Keratinocyte (primary cell): ENCODE results near the gene OR2D3. TPM values are rescaled to one million over a fixed set of nuclear protein-coding genes. Genes with fewer than 3 reads are reported as not detected.

Experiments used
- DNase-seq: peaks from one replicate; pipeline ENCODE4 v3.0.0-alpha.2; 2011; ENCODE audit warnings: low read depth, missing footprints, low spot score
- FAIRE-seq: peaks from 2 replicates; lab custom pipeline; 2011; peaks lifted over from hg19 to GRCh38; lab: Jason Lieb, UNC
- H2AFZ ChIP-seq: 2 replicates; pipeline ENCODE4 v1.6.0; 2012; ENCODE audit warnings: low read length, control low read depth, inconsistent platforms; ENCODE audit not compliant: control insufficient read depth
- H3K27ac ChIP-seq: 2 replicates; pipeline ENCODE4 v1.5.1; 2011; ENCODE audit warnings: low read length; ENCODE audit not compliant: control insufficient read depth, insufficient read depth
- H3K27me3 ChIP-seq: 3 replicates; pipeline ENCODE4 v1.6.0; 2011; ENCODE audit warnings: low read length; ENCODE audit not compliant: control insufficient read depth, insufficient read depth; ENCODE audit errors: extremely low read depth
- H3K36me3 ChIP-seq, 2 experiments: 2 replicates in 1 of 2; 3 replicates in 1 of 2; pipeline ENCODE4 v1.5.1; 2011; ENCODE audit warnings: low read length in 2 of 2, mild to moderate bottlenecking in 1 of 2; ENCODE audit not compliant: control insufficient read depth in 2 of 2, insufficient read depth in 2 of 2; ENCODE audit errors: extremely low read depth in 1 of 2
- H3K4me1 ChIP-seq: 3 replicates; pipeline ENCODE4 v1.5.1; 2011; ENCODE audit warnings: low read length; ENCODE audit not compliant: control insufficient read depth, insufficient read depth; ENCODE audit errors: extremely low read depth
- H3K4me2 ChIP-seq: 3 replicates; pipeline ENCODE4 v1.6.0; 2011; ENCODE audit warnings: low read depth, low read length; ENCODE audit not compliant: control insufficient read depth, insufficient read depth; ENCODE audit errors: extremely low read depth
- H3K4me3 ChIP-seq, 3 experiments: fragments of 200-600 bp in 1 of 3; sonication (generic) in 1 of 3; 2 replicates in 2 of 3; 3 replicates in 1 of 3; pipeline ENCODE4 v1.5.1; 2011 to 2016; ENCODE audit warnings: low read length in 3 of 3, mild to moderate bottlenecking in 3 of 3, control low read depth in 2 of 3, inconsistent platforms in 1 of 3, low read depth in 1 of 3, mixed read lengths in 1 of 3, mixed run types in 1 of 3, moderate library complexity in 1 of 3; ENCODE audit not compliant: control insufficient read depth in 2 of 3, insufficient read depth in 2 of 3; ENCODE audit errors: extremely low read depth in 1 of 3
- H3K79me2 ChIP-seq: 2 replicates; pipeline ENCODE4 v1.6.0; 2012; ENCODE audit warnings: low read length; ENCODE audit not compliant: control insufficient read depth, insufficient read depth
- H3K9ac ChIP-seq: 3 replicates; pipeline ENCODE4 v1.6.0; 2011; ENCODE audit warnings: low read length; ENCODE audit not compliant: control insufficient read depth, insufficient read depth; ENCODE audit errors: extremely low read depth
- H3K9me1 ChIP-seq: 3 replicates; pipeline ENCODE4 v1.6.0; 2011; ENCODE audit warnings: low read length; ENCODE audit not compliant: control insufficient read depth, insufficient read depth; ENCODE audit errors: extremely low read depth
- H3K9me3 ChIP-seq: 2 replicates; pipeline ENCODE4 v1.5.1; 2012; ENCODE audit warnings: low read depth, low read length; ENCODE audit not compliant: control insufficient read depth
- H4K20me1 ChIP-seq: 3 replicates; pipeline ENCODE4 v1.6.0; 2011; ENCODE audit warnings: low read length; ENCODE audit not compliant: control insufficient read depth, insufficient read depth; ENCODE audit errors: extremely low read depth
- CTCF ChIP-seq, 3 experiments: IDR thresholded peaks in 1 of 3; conservative IDR thresholded peaks in 1 of 3; optimal IDR thresholded peaks in 1 of 3; 2 replicates in 2 of 3; 3 replicates in 1 of 3; pipeline versions ENCODE3 to v1.5.1; 2011; ENCODE audit warnings: low read length in 3 of 3, mild to moderate bottlenecking in 3 of 3, moderate library complexity in 2 of 3, control low read depth in 1 of 3, inconsistent platforms in 1 of 3; ENCODE audit not compliant: insufficient read depth in 2 of 3; ENCODE audit errors: extremely low read depth in 1 of 3
- EZH2 ChIP-seq: IDR thresholded peaks from one replicate; pipeline ENCODE4 v1.6.1; 2012; ENCODE audit warnings: inconsistent platforms, mild to moderate bottlenecking, low read length, moderate library complexity
- dilution Hi-C: fragments of 300-500 bp; cut with MboI; formaldehyde crosslinking; loops from one replicate; pipeline ENCODE4 v1.7.0; 2020; ENCODE audit warnings: low sequenced_read_pairs; ENCODE audit not compliant: extremely low pct_ligation_motif_present
- polyA plus RNA-seq, 5 experiments: library from polyadenylated mRNA; depleted of rRNA in 3 of 5; stranded (reverse) in 3 of 5; stranded (forward) in 1 of 5; unstranded in 1 of 5; fragments of >200 nt; gene quantifications; 1 replicate in 1 of 5; 2 replicates in 3 of 5; 3 replicates in 1 of 5; pipeline versions ENCODE4 v1.2.1 to v1.2.3, GENCODE V29; 2011 to 2012; ENCODE audit warnings: missing spikeins in 2 of 5, low read depth in 1 of 5, low replicate concordance in 1 of 5

Gene OR2D3
- polyA plus RNA-seq, 1 donor (not counting 4 experiments of a cell fraction or from before 2014, with no cell fraction given), result not detected

DNA sequence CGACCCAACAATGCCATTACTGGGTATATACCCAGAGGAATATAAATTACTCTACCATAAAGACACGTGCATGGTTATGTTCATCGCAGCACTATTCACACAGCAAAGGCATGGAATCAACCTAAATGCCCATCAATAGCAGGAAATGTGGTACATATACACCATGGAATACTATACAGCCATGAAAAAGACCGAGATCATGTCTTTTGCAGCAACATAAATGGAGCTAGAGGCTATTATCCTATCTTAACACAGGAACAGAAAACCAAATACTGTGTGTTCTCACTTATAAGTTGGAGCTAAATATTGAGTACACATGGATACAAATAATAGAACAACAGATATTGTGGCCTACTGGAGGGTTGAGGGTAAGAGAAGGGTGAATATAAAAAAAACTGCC is 32.0 kb upstream of the OR2D3 start:
- TF ChIP-seq EZH2 (no peak), CTCF (optimal IDR thresholded peaks at IDR 0.05 in 1 of 3, IDR thresholded peaks at IDR 0.05 in 1 of 3, conservative IDR thresholded peaks at IDR 0.05 in 1 of 3; ENCODE audit: extremely low read depth in 1 of 3, insufficient read depth in 2 of 3, low read length in 3 of 3) (no peak)
- DNase-seq, result no peak

GRCh38 chr11:6889835-6890234 is 31.0 kb upstream of the OR2D3 start:
- Histone ChIP-seq H3K4me3 (no peak overlapping the region), H3K79me2 (no peaks in the 10 kb centered on the region), H3K9me3 (no peaks in the 10 kb centered on the region), H3K36me3 (no peaks in the 10 kb centered on the region), H3K9me1 (no peaks in the 10 kb centered on the region), H3K4me2 (no peak overlapping the region), H2AFZ (no peak overlapping the region), H3K27me3 (no peaks in the 10 kb centered on the region), H3K4me1 (no peaks in the 10 kb centered on the region), H3K27ac (no peak overlapping the region), H4K20me1 (no peaks in the 10 kb centered on the region), H3K9ac (no peak overlapping the region)
- no peak for FAIRE-seq
- dilution Hi-C loops, result no loop called here
- no peak for DNase-seq
- no peak for TF ChIP-seq EZH2
- TF ChIP-seq CTCF (optimal IDR thresholded peaks at IDR 0.05 in 1 of 3, IDR thresholded peaks at IDR 0.05 in 1 of 3, conservative IDR thresholded peaks at IDR 0.05 in 1 of 3; ENCODE audit: extremely low read depth in 1 of 3, insufficient read depth in 2 of 3, low read length in 3 of 3), result no peak

More for the DNA sequence above, 32.0 kb upstream of the OR2D3 start:
- Histone ChIP-seq H3K9ac (no peak overlapping the region), H4K20me1 (no peaks in the 10 kb centered on the region), H3K4me3 (no peak overlapping the region), H3K4me1 (no peaks in the 10 kb centered on the region), H2AFZ (no peak overlapping the region), H3K27ac (no peak overlapping the region), H3K36me3 (no peaks in the 10 kb centered on the region), H3K4me2 (no peak overlapping the region), H3K9me1 (no peaks in the 10 kb centered on the region), H3K79me2 (no peaks in the 10 kb centered on the region), H3K27me3 (no peaks in the 10 kb centered on the region), H3K9me3 (no peaks in the 10 kb centered on the region)
- dilution Hi-C loops, result no loop called here
- no peak for FAIRE-seq
